Measurements from ENCODE around the gene SAXO2.

- no peak for TF ChIP-seq CTCF (IDR thresholded peaks at IDR 0.05)
- no peak for TF ChIP-seq POLR2A (IDR thresholded peaks at IDR 0.05)
These were observed 42.1 kb downstream of the SAXO2 start for GRCh38 chr15:82304778-82305090.
